K562 (cell line): ENCODE measurements around the gene GVQW3. TPM values are rescaled to one million over a fixed set of nuclear protein-coding genes. Genes with fewer than 3 reads are reported as not detected.

Source experiments
- ATAC-seq: fragments of 200-7000 bp; cut with Tn5 transposase; 3 replicates; pipeline ENCODE4 v1.9.1; 2020; ENCODE audit warnings: moderate library complexity
- BruUV-seq: library from RNA; stranded (reverse); fragments of 400-500 nt; replicated peaks from 2 replicates; lab custom pipeline; 2021; lab: Mats Ljungman, UMichigan
- CTCF ChIA-PET: fragments of 300-600 bp; formaldehyde crosslinking; extraction: SDS; loops from one replicate; lab custom pipeline; 2021; ENCODE audit warnings: low intra/inter-chr PET ratio; lab: Yijun Ruan, JAX
- POLR2A ChIA-PET: fragments of 300-600, 350-650 bp; sonication (Branson Sonifier 250); formaldehyde crosslinking; extraction: SDS; loops from one replicate; lab custom pipeline; 2021; ENCODE audit warnings: antibody characterized with exemption, inconsistent platforms; lab: Yijun Ruan, JAX
- DNase-seq, 4 experiments: peaks; one replicate each; pipeline versions ENCODE4 v3.0.0 to v3.0.0-alpha.2; 2011 to 2018; ENCODE audit warnings: low spot score in 3 of 4, mixed read lengths in 3 of 4; ENCODE audit errors: extremely low read depth in 1 of 4
- FAIRE-seq: peaks from 2 replicates; lab custom pipeline; 2011; peaks lifted over from hg19 to GRCh38; lab: Jason Lieb, UNC
- H2AFZ ChIP-seq: 2 replicates; pipeline ENCODE4 v1.6.0; 2011; ENCODE audit warnings: low read depth, low read length, control low read depth, inconsistent platforms
- H3K27ac ChIP-seq: fragments of 200-600 bp; 3 replicates; pipeline ENCODE4 v1.8.0; 2011; ENCODE audit warnings: low read depth, mild to moderate bottlenecking, control low read depth, inconsistent platforms, low read length, moderate library complexity, mixed read lengths; ENCODE audit errors: extremely low read depth
- H3K27me3 ChIP-seq, 2 experiments: fragments of 300-600 bp in 1 of 2; 2 replicates in 1 of 2; 3 replicates in 1 of 2; pipeline versions ENCODE4 v1.6.0 to v1.8.0; 2011; ENCODE audit warnings: inconsistent platforms in 2 of 2, low read length in 2 of 2, mild to moderate bottlenecking in 1 of 2, mixed read lengths in 1 of 2, moderate library complexity in 1 of 2; ENCODE audit not compliant: control insufficient read depth in 2 of 2, insufficient read depth in 2 of 2
- H3K36me3 ChIP-seq: fragments of 300-600 bp; 3 replicates; pipeline ENCODE4 v1.8.0; 2011; ENCODE audit warnings: mild to moderate bottlenecking, low read length, inconsistent platforms; ENCODE audit not compliant: control insufficient read depth, insufficient read depth
- H3K4me1 ChIP-seq, 2 experiments: fragments of 200-600 bp in 1 of 2; replicated peaks in 1 of 2; 2 replicates in 1 of 2; 3 replicates in 1 of 2; pipeline versions ENCODE4 v1.5.1 to v1.8.0; 2011; ENCODE audit warnings: inconsistent platforms in 2 of 2, low read length in 2 of 2, mild to moderate bottlenecking in 1 of 2, mixed read lengths in 1 of 2, moderate library complexity in 1 of 2; ENCODE audit not compliant: control insufficient read depth in 2 of 2, insufficient read depth in 2 of 2
- H3K4me2 ChIP-seq: 2 replicates; pipeline ENCODE4 v1.6.1; 2011; ENCODE audit warnings: low read length, control low read depth, inconsistent platforms, mixed read lengths; ENCODE audit not compliant: insufficient read depth
- H3K4me3 ChIP-seq: fragments of 200-600 bp; sonication (generic), shearing (Covaris generic); 2 replicates; pipeline ENCODE4 v1.5.1; 2016; ENCODE audit warnings: control low read depth, inconsistent platforms
- H3K79me2 ChIP-seq: fragments of 200-600 bp; 3 replicates; pipeline ENCODE4 v1.8.0; 2011; ENCODE audit warnings: low read length, inconsistent platforms; ENCODE audit not compliant: control insufficient read depth, insufficient read depth
- H3K9ac ChIP-seq, 2 experiments: 2 replicates each; pipeline versions ENCODE4 v1.6.0 to v1.6.1; 2011; ENCODE audit warnings: low read depth in 2 of 2, low read length in 2 of 2, control low read depth in 1 of 2, inconsistent platforms in 1 of 2, mild to moderate bottlenecking in 1 of 2, mixed read lengths in 1 of 2; ENCODE audit not compliant: insufficient read depth in 1 of 2
- H3K9me1 ChIP-seq: one replicate; pipeline ENCODE4 v1.6.0; 2011; ENCODE audit warnings: inconsistent platforms, mild to moderate bottlenecking, low read length, moderate library complexity; ENCODE audit not compliant: control insufficient read depth, insufficient read depth
- H3K9me3 ChIP-seq: replicated peaks from 2 replicates; pipeline ENCODE4 v1.5.1; 2011; ENCODE audit warnings: low read depth, low read length, inconsistent platforms; ENCODE audit not compliant: control insufficient read depth, insufficient read depth
- H4K20me1 ChIP-seq: replicated peaks from 2 replicates; pipeline ENCODE4 v1.6.1; 2011; ENCODE audit warnings: low read length, inconsistent platforms, mixed read lengths; ENCODE audit not compliant: control insufficient read depth, insufficient read depth
- CHD7 ChIP-seq: fragments of 200-600 bp; sonication (generic); IDR thresholded peaks from one replicate; pipeline ENCODE4 v1.6.1; 2012; ENCODE audit warnings: mild to moderate bottlenecking, low read depth, low read length, inconsistent platforms
- DNMT1 ChIP-seq: fragments of 450-650 bp; IDR thresholded peaks from 2 replicates; pipeline ENCODE4 v1.6.1; 2016; ENCODE audit warnings: antibody characterized with exemption, mild to moderate bottlenecking
- ELF4 ChIP-seq: fragments of 450-650 bp; formaldehyde crosslinking; IDR thresholded peaks from 2 replicates; pipeline ENCODE4 v1.4.0; 2022; ENCODE audit warnings: missing genetic modification characterization
- GABPB1 ChIP-seq: sonication (generic); formaldehyde crosslinking; IDR thresholded peaks from 2 replicates; pipeline ENCODE4 v1.8.0; 2022; ENCODE audit warnings: mild to moderate bottlenecking, missing genetic modification reagents
- HEY1 ChIP-seq: fragments of 250-450 bp; sonication (Bioruptor Pico); IDR thresholded peaks from 2 replicates; pipeline ENCODE4 v1.5.0; 2020; ENCODE audit warnings: mild to moderate bottlenecking, moderate library complexity, borderline replicate concordance
- MITF ChIP-seq: IDR thresholded peaks from 2 replicates; pipeline ENCODE4 v1.6.1; 2014; ENCODE audit warnings: antibody characterized with exemption
- PML ChIP-seq: IDR thresholded peaks from 2 replicates; pipeline ENCODE4 v1.6.1; 2012; ENCODE audit warnings: low read length, inconsistent platforms
- TCFL5 ChIP-seq: fragments of 250-450 bp; sonication (Bioruptor Pico); conservative IDR thresholded peaks from 2 replicates; pipeline ENCODE4 v1.6.1; 2021; ENCODE audit warnings: mild to moderate bottlenecking, moderate library complexity, matching md5 sums
- WGBS: fragments of 100-300 bp; shearing (Covaris generic); methylation state at CpG from one replicate; pipeline ENCODE4 v1.1.6; 2016; ENCODE audit warnings: low coverage, mixed read lengths; ENCODE audit not compliant: insufficient coverage; ENCODE audit errors: missing lambda C conversion rate; 5-methylcytosine and 5-hydroxymethylcytosine counted together
- in situ Hi-C: fragments of 300-500 bp; cut with MboI; formaldehyde crosslinking; loops from 4 replicates; pipeline ENCODE4 v1.15.0; 2018; ENCODE audit warnings: inconsistent platforms, mixed read lengths
- intact Hi-C: fragments of 100-400 bp; cut with micrococcal nuclease; formaldehyde crosslinking; loops from 2 replicates; pipeline ENCODE4 v1.14.2; 2022
- polyA plus RNA-seq, 8 experiments: library from polyadenylated mRNA; depleted of rRNA in 4 of 8; stranded (reverse) in 5 of 8; unstranded in 3 of 8; fragments of >200 nt; fragmentation: Nextera tagmentation in 2 of 8; fragmentation: Illumina TruSeq in 1 of 8; extraction: Ambion mirVana in 2 of 8; extraction: Trizol in 1 of 8; gene quantifications; 2 replicates each; pipeline versions ENCODE4 v1.2.1 to v1.2.3, GENCODE V29; 2011 to 2014; ENCODE audit warnings: inconsistent platforms in 1 of 8, missing spikeins in 1 of 8
- total RNA-seq, 7 experiments: library from RNA; depleted of rRNA in 6 of 7; stranded (reverse); fragments of >200 nt in 6 of 7; fragmentation: Illumina TruSeq in 2 of 7; extraction: Trizol in 2 of 7; gene quantifications; 2 replicates each; pipeline versions ENCODE4 v1.2.1 to v1.2.3, GENCODE V29; 2011 to 2021; ENCODE audit warnings: low replicate concordance in 1 of 7

Gene GVQW3
- total and polyA plus RNA-seq, 9 of the 15 experiments (the other 6 are each of a cell fraction or from before 2014, with no cell fraction given), result 0.66 to 5.7 (median 2.1) TPM

- TF ChIP-seq ELF4 (CRISPR knock-in tag), result no peak
- no peak for TF ChIP-seq MITF
- no peak for TF ChIP-seq HEY1 (CRISPR knock-in tag)
Measured at GRCh38 chr11:76424379-76424778, 43.3 kb downstream of the GVQW3 start (continued).

GRCh38 chr11:76424891-76425290, 43.8 kb downstream of the GVQW3 start:
- no peak overlapping the region for H3K9ac ChIP-seq
- no peaks in the 10 kb centered on the region for H3K4me1 ChIP-seq
- CTCF ChIA-PET, result no interaction called here
- H3K9me1 ChIP-seq, result no peaks in the 10 kb centered on the region
- no peaks in the 10 kb centered on the region for H3K36me3 ChIP-seq
- H3K27ac ChIP-seq, result no peak overlapping the region
- BruUV-seq, result no TSS peak
- H4K20me1 ChIP-seq, result no peaks in the 10 kb centered on the region
- H3K79me2 ChIP-seq, result no peaks in the 10 kb centered on the region
- H3K9me3 ChIP-seq, result no peaks in the 10 kb centered on the region
- no peak overlapping the region for H2AFZ ChIP-seq
- intact Hi-C loops (loop anchor here (10.0 kb wide), 1 partner anchor 80 kb away; no protein-coding TSS in a partner anchor), in situ Hi-C loops (no loop called here)
- 21% methylated on average over 2 of the region's 2 CpGs for WGBS
- POLR2A ChIA-PET, result interaction anchor here (0.6 to 1.6 kb wide), 3 partner anchors 10 to 205 kb away, joined by 3 to 4 read pairs (median 3); partner anchors contain the start of gene EMSY
- H3K4me2 ChIP-seq, result no peak overlapping the region
- H3K27me3 ChIP-seq, result peaks cover 7 to 9% of the 10 kb centered on the region in 2 experiments; a peak in 4 of 5 replicates
- no peak for ATAC-seq
- FAIRE-seq, result no peak
- DNase-seq, result no peak
- H3K4me3 ChIP-seq, result no peak overlapping the region
- TF ChIP-seq HEY1 (CRISPR knock-in tag) (no peak), TCFL5 (CRISPR knock-in tag) (no peak), DNMT1 (no peak), CHD7 (no peak), PML (no peak), GABPB1 (CRISPR knock-in tag) (no peak)
